HFF-Myc (cell line): Measurements from ENCODE around the gene YBX1.
"Not testable (repeated sequence)": the region's sequence is repeated elsewhere in the genome, so short reads cannot be mapped to it uniquely, and the experiment has no call there.

Experiments used
- DNase-seq: peaks from one replicate; pipeline ENCODE4 v3.0.0-alpha.2; 2011; ENCODE audit warnings: low read depth; ENCODE audit errors: extremely low read depth
- H3K4me3 ChIP-seq: replicated peaks from 2 replicates; pipeline ENCODE4 v1.5.1; 2011; ENCODE audit warnings: low read depth, mild to moderate bottlenecking, control low read depth, low read length
- CTCF ChIP-seq: IDR thresholded peaks from 2 replicates; pipeline ENCODE4 v1.5.1; 2012; ENCODE audit warnings: mild to moderate bottlenecking, low read depth, low read length, control low read depth; ENCODE audit errors: missing control alignments

Gene YBX1

GRCh38 chr1:42703888-42704464, 21.8 kb downstream of the YBX1 start:
- H3K4me3 ChIP-seq = no peak overlapping the region
- DNase-seq = no peak
- TF ChIP-seq CTCF = no peak

GRCh38 chr1:42712808-42713207, 30.6 kb downstream of the YBX1 start:
- not testable (repeated sequence) for DNase-seq

GRCh38 chr1:42713293-42713692, 31.1 kb downstream of the YBX1 start:
- DNase-seq = no peak
- no peak overlapping the region for H3K4me3 ChIP-seq
- TF ChIP-seq CTCF = no peak

More at GRCh38 chr1:42712808-42713207, 30.6 kb downstream of the YBX1 start:
- not testable (repeated sequence) for H3K4me3 ChIP-seq

- H3K4me3 ChIP-seq, DNase-seq: not testable (repeated sequence)
These were observed 32.2 kb downstream of the YBX1 start for GRCh38 chr1:42714441-42714840.

- TF ChIP-seq CTCF = no peak
- H3K4me3 ChIP-seq = no peak overlapping the region
- DNase-seq = no peak
These were observed 38.6 kb downstream of the YBX1 start for GRCh38 chr1:42720868-42721267.

GRCh38 chr1:42721926-42722325, 39.7 kb downstream of the YBX1 start:
- no peak for DNase-seq
- TF ChIP-seq CTCF = no peak
- H3K4me3 ChIP-seq = no peak overlapping the region

GRCh38 chr1:42722403-42722802, 40.2 kb downstream of the YBX1 start:
- H3K4me3 ChIP-seq, DNase-seq: not testable (repeated sequence)

- no peak for DNase-seq
- H3K4me3 ChIP-seq = no peak overlapping the region
- no peak for TF ChIP-seq CTCF
These were observed 41.3 kb downstream of the YBX1 start for GRCh38 chr1:42723511-42723910.

GRCh38 chr1:42725820-42726219, 43.6 kb downstream of the YBX1 start:
- not testable (repeated sequence) for H3K4me3 ChIP-seq, DNase-seq
